Adrenal gland (tissue), 12 donors: ENCODE results near the gene BACH2. TPM values are rescaled to one million over a fixed set of nuclear protein-coding genes. Genes with fewer than 3 reads are reported as not detected.

ENCODE experiments used
- DNase-seq, 7 donors: peaks; one replicate each; pipeline ENCODE4 v3.0.0-alpha.2; 2019 to 2020
- H3K27ac ChIP-seq, 5 donors: fragments of 200-600 bp; sonication (generic) in 4 of 5; 1 replicate in 3 of 5; 2 replicates in 2 of 5; pipeline versions ENCODE4 v1.5.1 to v1.8.0; 2016 to 2020; ENCODE audit warnings: mild to moderate bottlenecking in 1 of 5
- H3K27me3 ChIP-seq: fragments of 200-600 bp; 2 replicates; pipeline ENCODE4 v1.8.0; 2021
- H3K36me3 ChIP-seq, 2 donors: fragments of 200-600 bp; replicated peaks in 1 of 2; 1 replicate in 1 of 2; 2 replicates in 1 of 2; pipeline versions ENCODE4 v1.5.1 to v1.8.0; 2018 to 2022
- H3K4me1 ChIP-seq, 2 donors: fragments of 200-600 bp; replicated peaks in 1 of 2; 1 replicate in 1 of 2; 2 replicates in 1 of 2; pipeline versions ENCODE4 v1.5.1 to v1.8.0; 2018 to 2021
- H3K4me3 ChIP-seq, 4 donors: fragments of 200-600 bp; sonication (generic) in 3 of 4; one replicate each; pipeline ENCODE4 v1.5.1; 2016 to 2018
- H3K9me3 ChIP-seq, 3 donors: fragments of 200-600 bp; sonication (generic) in 1 of 3; replicated peaks in 1 of 3; 1 replicate in 2 of 3; 2 replicates in 1 of 3; pipeline versions ENCODE4 v1.5.1 to v1.8.0; 2016 to 2021
- POLR2A ChIP-seq, 2 donors: fragments of 450-650 bp; IDR thresholded peaks; one replicate each; pipeline ENCODE4 v1.6.1; 2017; ENCODE audit warnings: antibody characterized with exemption in 2 of 2, mild to moderate bottlenecking in 2 of 2, moderate library complexity in 1 of 2
- WGBS, 4 donors: extraction: QIAGEN DNeasy Blood & Tissue Kit in 2 of 4; methylation state at CpG; one replicate each; pipeline versions ENCODE4 v1.1.5 to v1.1.7; 2013 to 2017; 5-methylcytosine and 5-hydroxymethylcytosine counted together
- intact Hi-C, 2 donors: fragments of 100-400 bp; cut with DNase I; formaldehyde crosslinking; loops; one replicate each; pipeline versions ENCODE4 v1.14.1 to v1.15.0; 2022 to 2023
- polyA plus RNA-seq, 3 donors: library from polyadenylated mRNA; stranded (reverse); fragments of 200-250 nt in 2 of 3; fragments of 350-450 nt in 1 of 3; fragmentation: Illumina TruSeq in 1 of 3; extraction: RNeasy Lipid Tissue Mini Kit (QIAGEN cat#74804) in 1 of 3; gene quantifications; one replicate each; pipeline ENCODE4 v1.2.3, GENCODE V29; 2013 to 2014
- total RNA-seq, 9 donors: library from RNA; depleted of rRNA in 4 of 9; stranded (reverse); fragments of >200 nt in 4 of 9; fragments of 120-200 nt in 1 of 9; fragmentation: NEBNext Ultra II Directional in 1 of 9; extraction: Animal tissue kit (Norgen Biotek cat#: 25700) in 1 of 9; gene quantifications; one replicate each; pipeline versions ENCODE4 v1.1.0 to v1.2.4, GENCODE V29; 2013 to 2023
- TF ChIP-seq, protein P1 (sequence below), 6 experiments: fragments of 450-650 bp in 4 of 6; fragments of 200-600 bp in 2 of 6; sonication (generic) in 1 of 6; IDR thresholded peaks; 1 replicate in 5 of 6; 2 replicates in 1 of 6; pipeline versions ENCODE4 v1.5.1 to v1.8.0; 2016 to 2021; ENCODE audit warnings: antibody characterized with exemption in 6 of 6, mild to moderate bottlenecking in 2 of 6, moderate library complexity in 1 of 6
- donor health status: healthy with polysubstance abuse.
- donor health status: Bipolar disorder and iron deficiency.
- donor health status: DM: yes; HTN: yes; CAD: no.
- donor health status: DM: no; HTN: no; CAD: no.
- donor health status: DM: no; HTN: no; CAD: no.
- donor health status: DM: yes; HTN: yes; CAD: no.

The BACH2 gene
- total and polyA plus RNA-seq, 12 donors, result 0.08 to 2.9 (median 0.83) TPM

DNA sequence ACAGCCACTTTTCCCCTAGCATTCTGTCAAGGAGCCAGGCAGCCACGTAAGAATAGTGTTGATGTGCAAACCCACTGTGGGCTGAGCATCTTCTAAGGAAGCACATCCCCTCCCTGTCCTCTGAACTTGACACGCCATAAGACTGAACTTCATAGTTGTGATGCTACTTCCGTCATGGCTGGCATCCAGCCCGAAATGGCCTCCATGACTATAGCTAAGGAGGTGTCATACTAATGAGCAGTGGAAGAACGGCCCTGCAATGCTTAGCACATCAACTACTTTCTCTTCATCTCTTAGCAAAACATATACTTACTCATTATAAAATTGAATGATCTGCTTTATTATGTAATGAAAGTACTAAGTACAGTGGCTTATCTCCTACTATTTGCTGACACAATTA, 292.1 kb downstream of the BACH2 start:
- TF ChIP-seq POLR2A (IDR thresholded peaks at IDR 0.05), result no peak
- TF ChIP-seq, protein P1, sequence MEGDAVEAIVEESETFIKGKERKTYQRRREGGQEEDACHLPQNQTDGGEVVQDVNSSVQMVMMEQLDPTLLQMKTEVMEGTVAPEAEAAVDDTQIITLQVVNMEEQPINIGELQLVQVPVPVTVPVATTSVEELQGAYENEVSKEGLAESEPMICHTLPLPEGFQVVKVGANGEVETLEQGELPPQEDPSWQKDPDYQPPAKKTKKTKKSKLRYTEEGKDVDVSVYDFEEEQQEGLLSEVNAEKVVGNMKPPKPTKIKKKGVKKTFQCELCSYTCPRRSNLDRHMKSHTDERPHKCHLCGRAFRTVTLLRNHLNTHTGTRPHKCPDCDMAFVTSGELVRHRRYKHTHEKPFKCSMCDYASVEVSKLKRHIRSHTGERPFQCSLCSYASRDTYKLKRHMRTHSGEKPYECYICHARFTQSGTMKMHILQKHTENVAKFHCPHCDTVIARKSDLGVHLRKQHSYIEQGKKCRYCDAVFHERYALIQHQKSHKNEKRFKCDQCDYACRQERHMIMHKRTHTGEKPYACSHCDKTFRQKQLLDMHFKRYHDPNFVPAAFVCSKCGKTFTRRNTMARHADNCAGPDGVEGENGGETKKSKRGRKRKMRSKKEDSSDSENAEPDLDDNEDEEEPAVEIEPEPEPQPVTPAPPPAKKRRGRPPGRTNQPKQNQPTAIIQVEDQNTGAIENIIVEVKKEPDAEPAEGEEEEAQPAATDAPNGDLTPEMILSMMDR (IDR thresholded peaks at IDR 0.05), result no peak
- no peak for DNase-seq
- WGBS, 4 donors, result 81 to 88% (median 86%) methylated on average over 5 of the region's 5 CpGs
- no peaks in the 10 kb centered on the region for H3K36me3 ChIP-seq
- H3K4me1 ChIP-seq, result no peaks in the 10 kb centered on the region
- no peaks in the 10 kb centered on the region for H3K9me3 ChIP-seq
- no peaks in the 10 kb centered on the region for H3K27me3 ChIP-seq
- intact Hi-C loops, result no loop called here
- no peak overlapping the region for H3K4me3 ChIP-seq
- H3K27ac ChIP-seq, result no peak overlapping the region

DNA sequence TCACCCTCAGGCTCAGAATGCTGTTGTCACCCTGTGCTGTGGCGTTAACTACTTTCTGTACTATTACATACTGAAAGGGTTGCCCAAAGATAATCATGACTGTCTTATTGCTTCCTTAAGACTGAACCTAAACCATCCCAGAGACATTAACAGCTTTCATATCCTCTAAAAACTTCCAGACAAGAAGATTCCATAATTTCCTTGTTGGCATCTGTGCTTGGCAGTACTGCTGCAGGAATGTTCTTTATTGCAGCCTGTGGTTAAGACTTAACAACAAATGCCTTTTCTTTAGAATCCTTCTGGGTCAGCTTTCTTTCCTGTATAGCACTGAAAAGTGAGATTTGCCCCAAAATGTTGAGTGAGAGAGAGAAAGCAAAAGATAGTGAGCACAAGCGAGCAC, 292.7 kb downstream of the BACH2 start:
- no peak for DNase-seq
- Histone ChIP-seq H3K36me3 (no peaks in the 10 kb centered on the region), H3K4me3 (no peak overlapping the region), H3K27ac (no peak overlapping the region), H3K4me1 (no peaks in the 10 kb centered on the region), H3K9me3 (no peaks in the 10 kb centered on the region), H3K27me3 (no peaks in the 10 kb centered on the region)
- WGBS, 4 donors, result 92 to 98% (median 94%) methylated on average over 2 of the region's 2 CpGs
- TF ChIP-seq, protein P1 (IDR thresholded peaks at IDR 0.05), result no peak
- no peak for TF ChIP-seq POLR2A (IDR thresholded peaks at IDR 0.05)
- intact Hi-C loops, result no loop called here

DNA sequence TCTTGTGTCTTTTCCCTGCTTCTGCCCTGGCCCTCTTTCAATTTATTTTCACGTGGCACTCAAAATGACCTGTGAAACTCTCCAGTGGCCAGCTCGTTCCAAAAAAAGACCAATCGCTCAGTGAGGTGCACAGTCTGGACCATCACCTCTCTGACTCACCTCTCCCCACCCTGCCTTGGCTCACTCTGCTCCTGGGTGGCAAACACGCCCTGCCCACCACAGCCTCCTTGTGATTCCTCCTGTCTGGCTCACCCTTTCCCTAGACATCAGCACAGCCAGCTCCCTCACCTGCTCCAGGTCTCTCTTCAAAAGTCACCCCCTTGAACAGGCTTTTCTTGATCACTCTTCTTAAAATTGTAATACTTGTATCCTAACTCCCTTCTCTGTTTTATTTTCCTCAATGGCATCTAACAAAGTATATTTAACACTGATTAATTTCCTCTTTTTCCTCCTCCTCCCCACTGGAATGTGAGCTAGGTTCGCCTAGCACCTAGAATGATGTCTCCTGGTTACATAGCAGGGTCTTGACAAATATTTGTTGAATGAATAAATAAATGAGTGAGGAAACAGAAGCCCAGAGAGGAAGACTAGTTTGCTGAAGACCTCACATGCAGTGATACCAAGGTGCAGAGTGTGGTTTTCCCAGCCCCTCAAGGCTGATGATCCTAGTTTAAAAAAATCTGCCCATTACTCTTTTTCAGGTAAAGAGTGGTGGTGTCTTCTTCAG, 293.4 kb downstream of the BACH2 start:
- Histone ChIP-seq H3K4me3 (no peak overlapping the region), H3K27me3 (no peaks in the 10 kb centered on the region), H3K36me3 (no peaks in the 10 kb centered on the region), H3K9me3 (no peaks in the 10 kb centered on the region), H3K27ac (no peak overlapping the region), H3K4me1 (no peaks in the 10 kb centered on the region)
- 89 to 96% (median 94%) methylated on average over 5 of the region's 5 CpGs for WGBS, 4 donors
- TF ChIP-seq POLR2A (IDR thresholded peaks at IDR 0.05), result no peak
- TF ChIP-seq, protein P1 (IDR thresholded peaks at IDR 0.05), result no peak
- no peak for DNase-seq
- intact Hi-C loops, result no loop called here

DNA sequence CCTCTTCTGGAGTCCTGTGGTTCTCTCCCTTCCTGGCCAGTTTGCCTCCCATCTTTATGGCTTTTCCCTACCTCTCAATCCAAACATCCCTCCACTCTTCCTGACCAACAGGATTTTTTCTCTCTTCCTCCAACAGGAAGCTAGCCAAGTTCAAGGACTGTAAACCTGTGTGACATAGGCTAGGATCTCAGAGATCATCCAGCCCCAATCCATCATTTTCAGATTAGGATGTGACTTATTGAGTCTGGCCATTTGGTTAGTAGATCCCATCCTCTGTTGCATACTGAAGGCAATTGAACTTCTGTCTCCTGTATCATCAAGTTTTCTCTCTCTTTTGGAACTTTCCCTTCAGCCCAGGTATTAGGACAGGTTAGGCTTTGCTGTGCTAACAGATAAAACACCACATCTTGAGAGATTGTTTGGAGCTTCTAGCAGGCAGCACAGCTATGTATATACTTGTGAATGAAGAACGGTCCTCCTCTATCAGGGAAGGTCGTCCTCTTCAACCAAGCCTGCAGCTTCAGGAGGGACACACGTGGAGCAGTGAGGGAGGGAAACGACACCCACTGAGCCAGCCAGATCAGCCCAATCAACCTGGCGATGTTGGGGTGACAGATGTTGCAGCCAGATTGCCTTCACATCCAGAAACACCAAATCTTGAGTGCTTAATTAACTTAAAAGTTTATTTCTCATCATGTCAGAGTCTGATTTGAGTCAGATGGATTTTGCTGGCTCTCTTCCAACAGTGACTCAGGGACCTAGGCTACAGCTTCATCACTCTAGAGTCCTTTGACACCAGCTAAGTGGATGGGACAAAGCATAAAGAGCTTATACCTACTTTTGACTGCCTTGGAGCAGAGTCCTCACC, 295.5 kb downstream of the BACH2 start:
- H3K36me3 ChIP-seq, result no peaks in the 10 kb centered on the region
- H3K4me1 ChIP-seq, result no peaks in the 10 kb centered on the region
- 85 to 94% (median 89%) methylated on average over 5 of the region's 5 CpGs for WGBS, 4 donors
- no peak overlapping the region for H3K4me3 ChIP-seq
- H3K9me3 ChIP-seq, result no peaks in the 10 kb centered on the region
- no peak overlapping the region for H3K27ac ChIP-seq
- intact Hi-C loops, result no loop called here
- TF ChIP-seq, protein P1 (IDR thresholded peaks at IDR 0.05), result no peak
- TF ChIP-seq POLR2A (IDR thresholded peaks at IDR 0.05), result no peak
- H3K27me3 ChIP-seq, result no peaks in the 10 kb centered on the region
- no peak for DNase-seq
